H1 (cell line): Measurements from ENCODE around the gene ZNF423. TPM values are rescaled to one million over a fixed set of nuclear protein-coding genes. Genes with fewer than 3 reads are reported as not detected.

Experiments used
- CEBPB ChIP-seq: IDR thresholded peaks from 2 replicates; pipeline ENCODE4 v1.6.1; 2012; ENCODE audit warnings: low read depth, low read length
- CHD2 ChIP-seq: IDR thresholded peaks from 2 replicates; pipeline ENCODE4 v1.6.1; 2012; ENCODE audit warnings: low read length, improper control_type of control experiment
- CTBP2 ChIP-seq: IDR thresholded peaks from 2 replicates; pipeline ENCODE4 v1.7.0; 2011; ENCODE audit warnings: borderline replicate concordance, mild to moderate bottlenecking, moderate library complexity, mixed read lengths, low read length; ENCODE audit not compliant: insufficient read depth, insufficient read length
- POLR2A ChIP-seq, 2 experiments: IDR thresholded peaks; 1 replicate in 1 of 2; 2 replicates in 1 of 2; pipeline ENCODE4 v1.6.1; 2011; ENCODE audit warnings: low read depth in 2 of 2, low read length in 2 of 2, mild to moderate bottlenecking in 2 of 2; ENCODE audit errors: control extremely low read depth in 1 of 2
- SUZ12 ChIP-seq: fragments of 200-600 bp; sonication (generic); IDR thresholded peaks from 2 replicates; pipeline ENCODE4 v1.6.1; 2012; ENCODE audit warnings: mild to moderate bottlenecking, inconsistent platforms, low read length, moderate library complexity, mixed read lengths
- polyA plus RNA-seq, 7 experiments: library from polyadenylated mRNA; depleted of rRNA in 3 of 7; stranded (reverse) in 5 of 7; unstranded in 2 of 7; fragments of >200 nt in 5 of 7; fragments of 200-250 nt in 2 of 7; gene quantifications; 1 replicate in 5 of 7; 2 replicates in 1 of 7; 4 replicates in 1 of 7; pipeline versions ENCODE4 v1.2.1 to v1.2.3, GENCODE V29; 2011 to 2013; ENCODE audit warnings: missing spikeins in 2 of 7, mixed read lengths in 2 of 7
- total RNA-seq: library from RNA; stranded (reverse); fragmentation: NEBNext Ultra II Directional; extraction: Animal tissue kit (Norgen Biotek cat#: 25700); gene quantifications from 2 replicates; pipeline ENCODE4 v1.2.1, GENCODE V29; 2021
- TF ChIP-seq, protein P1 (sequence below), 3 experiments: IDR thresholded peaks; 1 replicate in 2 of 3; 2 replicates in 1 of 3; pipeline versions ENCODE4 v1.5.1 to v1.6.1; 2011; ENCODE audit warnings: low read length in 3 of 3, mild to moderate bottlenecking in 3 of 3, inconsistent platforms in 2 of 3, low read depth in 1 of 3, moderate library complexity in 1 of 3; ENCODE audit not compliant: insufficient read depth in 1 of 3; ENCODE audit errors: control extremely low read depth in 1 of 3

Gene ZNF423
- total and polyA plus RNA-seq, 2 of the 8 experiments (the other 6 are each of a cell fraction or from before 2014, with no cell fraction given), result 38.2 to 52.3 TPM

GRCh38 chr16:49620869-49621240, 235.1 kb downstream of the ZNF423 start (continued):
- TF ChIP-seq POLR2A (IDR thresholded peaks at IDR 0.05; ENCODE audit: control extremely low read depth in 1 of 2, low read depth in 2 of 2, low read length in 2 of 2), result no peak
- TF ChIP-seq CEBPB, result no peak
- no peak for TF ChIP-seq CTBP2
- TF ChIP-seq CHD2, result no peak
- TF ChIP-seq, protein P1, sequence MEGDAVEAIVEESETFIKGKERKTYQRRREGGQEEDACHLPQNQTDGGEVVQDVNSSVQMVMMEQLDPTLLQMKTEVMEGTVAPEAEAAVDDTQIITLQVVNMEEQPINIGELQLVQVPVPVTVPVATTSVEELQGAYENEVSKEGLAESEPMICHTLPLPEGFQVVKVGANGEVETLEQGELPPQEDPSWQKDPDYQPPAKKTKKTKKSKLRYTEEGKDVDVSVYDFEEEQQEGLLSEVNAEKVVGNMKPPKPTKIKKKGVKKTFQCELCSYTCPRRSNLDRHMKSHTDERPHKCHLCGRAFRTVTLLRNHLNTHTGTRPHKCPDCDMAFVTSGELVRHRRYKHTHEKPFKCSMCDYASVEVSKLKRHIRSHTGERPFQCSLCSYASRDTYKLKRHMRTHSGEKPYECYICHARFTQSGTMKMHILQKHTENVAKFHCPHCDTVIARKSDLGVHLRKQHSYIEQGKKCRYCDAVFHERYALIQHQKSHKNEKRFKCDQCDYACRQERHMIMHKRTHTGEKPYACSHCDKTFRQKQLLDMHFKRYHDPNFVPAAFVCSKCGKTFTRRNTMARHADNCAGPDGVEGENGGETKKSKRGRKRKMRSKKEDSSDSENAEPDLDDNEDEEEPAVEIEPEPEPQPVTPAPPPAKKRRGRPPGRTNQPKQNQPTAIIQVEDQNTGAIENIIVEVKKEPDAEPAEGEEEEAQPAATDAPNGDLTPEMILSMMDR (IDR thresholded peaks at IDR 0.05; ENCODE audit: control extremely low read depth in 1 of 3, insufficient read depth in 1 of 3, low read depth in 1 of 3, low read length in 3 of 3), result no peak
- no peak for TF ChIP-seq SUZ12
